ENCODE data around the gene NOG. TPM values are rescaled to one million over a fixed set of nuclear protein-coding genes. Genes with fewer than 3 reads are reported as not detected.
A peak's percentile ranks its signal among the peaks of the same experiment; 100 is the strongest.

NOG gene
- total RNA-seq, 1 donor from 2014 or later: 0.65 TPM

DNA sequence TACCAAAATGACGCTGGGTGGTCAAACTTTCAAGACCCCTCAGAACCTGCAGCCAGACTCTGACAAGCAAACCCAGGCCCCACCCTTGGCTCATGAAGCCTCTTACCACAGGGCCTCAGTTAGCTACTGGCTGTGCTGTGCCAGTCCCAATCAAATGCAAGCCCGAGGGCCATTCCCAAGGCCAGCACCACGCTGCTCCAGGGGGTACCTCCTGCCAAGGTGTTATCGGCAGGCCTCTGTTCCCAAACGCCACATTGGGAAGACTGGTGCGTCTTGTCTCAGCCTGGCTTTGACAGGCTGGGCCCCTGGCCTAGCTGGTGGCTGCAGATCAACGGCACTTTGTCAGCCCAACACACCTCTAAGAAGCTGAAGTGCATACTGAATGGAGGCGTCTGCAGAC is 35.8 kb upstream of the NOG start:
- Mint-ChIP-seq H3K27ac (ENCODE audit: unreplicated experiment) (no peak overlapping the region), H3K36me3 (ENCODE audit: low read depth) (no peaks in the 10 kb centered on the region), H3K9me3 (peaks cover 3% of the 10 kb centered on the region), H3K27me3 (ENCODE audit: low read depth) (no peaks in the 10 kb centered on the region), H3K4me1 (no peaks in the 10 kb centered on the region), H3K4me3 (no peak overlapping the region)
- TF ChIP-seq, protein P1, sequence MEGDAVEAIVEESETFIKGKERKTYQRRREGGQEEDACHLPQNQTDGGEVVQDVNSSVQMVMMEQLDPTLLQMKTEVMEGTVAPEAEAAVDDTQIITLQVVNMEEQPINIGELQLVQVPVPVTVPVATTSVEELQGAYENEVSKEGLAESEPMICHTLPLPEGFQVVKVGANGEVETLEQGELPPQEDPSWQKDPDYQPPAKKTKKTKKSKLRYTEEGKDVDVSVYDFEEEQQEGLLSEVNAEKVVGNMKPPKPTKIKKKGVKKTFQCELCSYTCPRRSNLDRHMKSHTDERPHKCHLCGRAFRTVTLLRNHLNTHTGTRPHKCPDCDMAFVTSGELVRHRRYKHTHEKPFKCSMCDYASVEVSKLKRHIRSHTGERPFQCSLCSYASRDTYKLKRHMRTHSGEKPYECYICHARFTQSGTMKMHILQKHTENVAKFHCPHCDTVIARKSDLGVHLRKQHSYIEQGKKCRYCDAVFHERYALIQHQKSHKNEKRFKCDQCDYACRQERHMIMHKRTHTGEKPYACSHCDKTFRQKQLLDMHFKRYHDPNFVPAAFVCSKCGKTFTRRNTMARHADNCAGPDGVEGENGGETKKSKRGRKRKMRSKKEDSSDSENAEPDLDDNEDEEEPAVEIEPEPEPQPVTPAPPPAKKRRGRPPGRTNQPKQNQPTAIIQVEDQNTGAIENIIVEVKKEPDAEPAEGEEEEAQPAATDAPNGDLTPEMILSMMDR (conservative IDR thresholded peaks at IDR 0.05): no peak
- DNase-seq (ENCODE audit: low read depth, low spot score): no peak

DNA sequence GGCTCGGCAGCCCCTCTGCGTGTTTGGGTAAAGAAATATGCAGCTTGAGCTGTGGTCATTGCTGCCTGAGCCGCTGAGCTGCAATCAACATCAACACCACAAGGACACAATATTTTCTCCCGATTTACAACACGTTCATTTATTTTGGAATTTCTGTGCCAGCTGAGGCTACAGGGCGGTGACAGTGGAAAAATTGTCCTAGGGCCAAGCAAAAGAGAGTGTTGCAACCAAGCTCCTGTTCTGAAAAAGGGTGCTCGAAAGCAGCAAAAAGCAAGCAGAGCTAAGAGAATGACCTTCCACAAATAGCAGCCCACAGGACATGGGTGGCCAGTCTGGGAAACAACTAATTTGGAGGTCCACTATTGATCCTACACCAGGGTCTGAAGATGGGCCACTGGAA is 35.4 kb upstream of the NOG start:
- TF ChIP-seq, protein P1 (conservative IDR thresholded peaks at IDR 0.05): no peak
- H3K4me1 Mint-ChIP-seq: no peaks in the 10 kb centered on the region
- H3K4me3 Mint-ChIP-seq: no peak overlapping the region
- DNase-seq (ENCODE audit: low read depth, low spot score): no peak
- no peaks in the 10 kb centered on the region for H3K36me3 Mint-ChIP-seq (ENCODE audit: low read depth)
- H3K9me3 Mint-ChIP-seq: peaks cover 3% of the 10 kb centered on the region
- no peaks in the 10 kb centered on the region for H3K27me3 Mint-ChIP-seq (ENCODE audit: low read depth)
- H3K27ac Mint-ChIP-seq (ENCODE audit: unreplicated experiment): no peak overlapping the region

DNA sequence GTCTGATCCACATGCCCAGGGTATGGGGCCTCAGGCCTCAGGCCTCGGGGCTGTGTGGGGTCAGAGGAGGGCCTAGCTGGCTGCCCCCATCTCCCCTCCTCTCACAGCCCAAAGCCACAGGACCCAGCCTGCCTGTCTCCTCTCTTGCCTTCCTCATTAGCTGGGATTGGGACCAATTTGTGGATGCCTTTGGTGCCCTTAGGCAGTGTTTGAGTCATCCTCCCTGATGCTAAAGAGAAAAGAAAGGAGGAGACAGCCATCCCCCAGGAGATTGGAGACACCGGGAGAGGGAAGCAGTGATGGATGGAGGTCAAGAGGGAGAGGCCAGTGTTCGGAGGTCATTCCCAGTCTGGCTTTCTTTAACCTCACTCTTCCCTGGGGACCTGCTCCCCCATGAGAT is 23.3 kb upstream of the NOG start:
- no peak overlapping the region for H3K4me3 Mint-ChIP-seq
- no peaks in the 10 kb centered on the region for H3K36me3 Mint-ChIP-seq (ENCODE audit: low read depth)
- H3K27me3 Mint-ChIP-seq (ENCODE audit: low read depth): no peaks in the 10 kb centered on the region
- no peaks in the 10 kb centered on the region for H3K9me3 Mint-ChIP-seq
- TF ChIP-seq, protein P1 (conservative IDR thresholded peaks at IDR 0.05): no peak
- H3K4me1 Mint-ChIP-seq: no peaks in the 10 kb centered on the region
- no peak overlapping the region for H3K27ac Mint-ChIP-seq (ENCODE audit: unreplicated experiment)
- DNase-seq (ENCODE audit: low read depth, low spot score): no peak

DNA sequence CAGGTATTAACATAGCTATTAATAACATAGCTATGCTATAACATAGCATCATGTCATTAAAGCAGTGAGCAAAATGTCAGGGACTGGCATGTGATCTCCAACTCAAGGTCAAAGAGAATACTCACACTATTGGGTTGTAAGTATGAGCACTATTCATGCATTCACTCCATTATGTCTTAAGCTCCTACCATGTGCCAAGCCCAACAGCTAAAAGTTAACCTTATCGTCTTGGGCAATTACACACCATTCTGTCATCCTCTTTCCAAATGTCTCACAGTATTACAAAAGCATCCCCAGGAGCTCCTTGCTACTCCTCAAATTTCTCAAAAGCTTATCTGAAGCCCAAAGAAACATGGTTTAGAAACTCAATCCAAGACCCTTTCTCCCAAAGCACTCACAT is 22.0 kb upstream of the NOG start:
- no peaks in the 10 kb centered on the region for H3K9me3 Mint-ChIP-seq
- H3K4me3 Mint-ChIP-seq: no peak overlapping the region
- no peaks in the 10 kb centered on the region for H3K27me3 Mint-ChIP-seq (ENCODE audit: low read depth)
- no peaks in the 10 kb centered on the region for H3K4me1 Mint-ChIP-seq
- no peaks in the 10 kb centered on the region for H3K36me3 Mint-ChIP-seq (ENCODE audit: low read depth)
- DNase-seq (ENCODE audit: low read depth, low spot score): no peak
- TF ChIP-seq, protein P1 (conservative IDR thresholded peaks at IDR 0.05): no peak
- H3K27ac Mint-ChIP-seq (ENCODE audit: unreplicated experiment): no peak overlapping the region

DNA sequence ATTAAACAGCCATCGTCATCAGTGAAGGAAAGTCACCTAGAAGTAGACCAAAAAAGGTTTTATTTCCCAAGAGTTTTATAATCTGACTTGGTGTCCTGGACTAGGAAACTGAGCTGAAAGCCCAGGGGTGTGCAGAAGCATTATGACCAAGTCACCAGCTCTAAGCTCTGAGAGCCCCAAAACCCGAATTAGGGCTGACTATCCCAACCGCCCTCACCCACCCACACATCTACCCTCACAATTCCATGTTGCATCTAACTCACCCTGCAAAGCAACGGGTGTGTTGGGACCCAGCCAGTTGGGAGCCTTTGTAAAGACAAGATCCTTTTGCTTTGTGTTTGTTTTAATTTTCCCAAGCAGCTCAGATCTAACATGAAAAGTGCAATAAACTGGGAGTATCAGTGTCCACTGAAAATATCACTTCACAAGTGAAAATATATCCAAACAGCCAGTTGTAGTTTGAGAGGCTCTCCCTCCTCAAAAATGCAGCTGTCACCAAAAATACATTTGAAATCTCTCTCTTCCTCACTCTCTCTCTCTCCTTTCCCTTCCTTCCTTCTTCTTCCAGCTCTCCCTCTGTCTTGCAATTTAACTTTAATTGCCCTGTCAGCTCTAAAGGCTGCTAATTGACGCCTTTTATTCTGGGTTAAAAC is 16.2 kb upstream of the NOG start:
- TF ChIP-seq, protein P1 (conservative IDR thresholded peaks at IDR 0.05): no peak
- Mint-ChIP-seq H3K4me1 (peaks cover 10% of the 10 kb centered on the region), H3K36me3 (ENCODE audit: low read depth) (no peaks in the 10 kb centered on the region), H3K4me3 (peak overlapping the region; percentile 28), H3K27ac (ENCODE audit: unreplicated experiment) (no peak overlapping the region), H3K27me3 (ENCODE audit: low read depth) (peaks cover 8% of the 10 kb centered on the region), H3K9me3 (peaks cover 4% of the 10 kb centered on the region)
- no peak for DNase-seq (ENCODE audit: low read depth, low spot score)

All from neural crest cell (in vitro differentiated cells).